ENCODE measurements around the gene ZNF813.
"Not testable (repeated sequence)": the region's sequence is repeated elsewhere in the genome, so short reads cannot be mapped to it uniquely, and the experiment has no call there.

The ZNF813 gene

DNA sequence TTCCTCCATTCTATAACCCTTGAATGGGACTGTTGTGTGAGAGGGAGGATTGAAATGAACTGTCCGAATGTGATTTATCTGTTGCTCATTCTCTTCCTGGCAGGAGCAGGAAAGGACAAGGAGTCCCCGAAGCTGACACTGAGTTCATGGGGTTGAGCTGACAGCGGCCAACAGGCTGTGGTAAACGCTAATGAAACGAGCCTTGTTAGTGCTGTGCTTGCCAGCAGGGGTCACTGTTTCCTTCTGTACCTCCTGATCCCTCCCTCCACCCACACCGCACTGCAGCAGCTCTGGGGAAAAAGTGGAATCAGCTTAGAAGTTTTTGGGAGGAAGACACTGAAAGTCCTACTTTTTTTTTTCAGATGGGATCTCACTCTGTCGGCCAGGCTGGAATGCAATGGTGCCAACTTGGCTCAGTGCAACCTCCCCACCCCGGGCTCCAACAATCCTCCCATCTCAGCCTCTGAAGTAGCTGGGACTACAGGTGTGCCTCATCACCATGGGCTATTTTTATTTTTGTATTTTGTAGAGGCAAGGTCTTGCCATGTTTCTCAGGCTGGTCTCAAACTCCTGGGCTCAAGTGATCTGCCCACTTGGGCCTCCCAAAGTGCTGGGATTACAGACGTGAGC, 42.5 kb upstream of the ZNF813 start:
- Histone ChIP-seq H4K20me1 (ENCODE audit: insufficient read depth, low read length) (no peaks in the 10 kb centered on the region), H3K4me1 (ENCODE audit: low read length) (no peaks in the 10 kb centered on the region), H3K4me2 (ENCODE audit: low read length) (no peak overlapping the region), H3K4me3 (ENCODE audit: low read length) (no peak overlapping the region), H3K36me3 (replicated peaks; ENCODE audit: low read depth, low read length) (peaks cover 3% of the 10 kb centered on the region), H3K9me3 (ENCODE audit: insufficient read depth, low read length) (no peaks in the 10 kb centered on the region), H3K79me2 (ENCODE audit: low read length) (no peaks in the 10 kb centered on the region), H3K27ac (ENCODE audit: low read length) (no peak overlapping the region), H3K9ac (ENCODE audit: low read length) (no peak overlapping the region), H2AFZ (ENCODE audit: low read depth, low read length) (no peak overlapping the region), H3K27me3 (ENCODE audit: low read depth, low read length) (no peaks in the 10 kb centered on the region)
- TF ChIP-seq, protein P1, sequence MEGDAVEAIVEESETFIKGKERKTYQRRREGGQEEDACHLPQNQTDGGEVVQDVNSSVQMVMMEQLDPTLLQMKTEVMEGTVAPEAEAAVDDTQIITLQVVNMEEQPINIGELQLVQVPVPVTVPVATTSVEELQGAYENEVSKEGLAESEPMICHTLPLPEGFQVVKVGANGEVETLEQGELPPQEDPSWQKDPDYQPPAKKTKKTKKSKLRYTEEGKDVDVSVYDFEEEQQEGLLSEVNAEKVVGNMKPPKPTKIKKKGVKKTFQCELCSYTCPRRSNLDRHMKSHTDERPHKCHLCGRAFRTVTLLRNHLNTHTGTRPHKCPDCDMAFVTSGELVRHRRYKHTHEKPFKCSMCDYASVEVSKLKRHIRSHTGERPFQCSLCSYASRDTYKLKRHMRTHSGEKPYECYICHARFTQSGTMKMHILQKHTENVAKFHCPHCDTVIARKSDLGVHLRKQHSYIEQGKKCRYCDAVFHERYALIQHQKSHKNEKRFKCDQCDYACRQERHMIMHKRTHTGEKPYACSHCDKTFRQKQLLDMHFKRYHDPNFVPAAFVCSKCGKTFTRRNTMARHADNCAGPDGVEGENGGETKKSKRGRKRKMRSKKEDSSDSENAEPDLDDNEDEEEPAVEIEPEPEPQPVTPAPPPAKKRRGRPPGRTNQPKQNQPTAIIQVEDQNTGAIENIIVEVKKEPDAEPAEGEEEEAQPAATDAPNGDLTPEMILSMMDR (IDR thresholded peaks at IDR 0.05; ENCODE audit: low read depth, low read length) = peak; percentile 57
- no peak for TF ChIP-seq EZH2phosphoT487 (IDR thresholded peaks at IDR 0.05; ENCODE audit: low read depth)

DNA sequence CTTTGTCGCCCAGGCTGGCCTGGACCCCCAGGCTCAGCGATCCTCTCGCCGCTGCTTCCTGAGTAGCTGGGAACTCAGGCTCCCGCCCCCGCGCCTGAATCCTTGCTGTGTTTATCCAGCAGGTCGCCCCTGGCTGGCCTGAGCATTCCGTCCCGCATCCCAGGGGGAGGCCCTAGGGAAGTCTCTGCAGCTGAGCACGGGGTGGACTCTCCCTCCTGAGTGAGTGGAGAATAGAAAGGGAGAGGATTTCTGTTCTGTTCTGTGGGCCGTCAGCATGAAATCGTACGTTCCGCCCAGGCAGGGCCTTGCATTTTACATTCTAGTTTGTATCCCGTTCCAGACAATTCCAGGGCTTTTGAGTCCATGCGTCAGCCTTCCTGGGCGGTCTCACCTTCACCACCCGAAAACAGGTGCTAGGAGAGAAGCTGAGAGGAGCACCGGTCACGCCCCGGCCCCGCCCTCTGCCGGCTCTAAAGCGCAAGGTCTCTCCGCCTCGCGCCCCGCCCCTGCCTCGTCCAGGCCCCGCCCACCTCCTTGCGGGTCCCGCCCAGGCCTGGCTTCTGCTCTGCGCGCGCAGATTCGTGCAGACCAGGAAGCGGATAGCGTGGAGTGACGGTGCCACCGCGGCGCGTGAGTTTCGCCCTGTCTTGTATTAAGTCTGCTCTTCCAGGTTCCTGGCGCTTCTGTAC, 36.0 kb upstream of the ZNF813 start, which contains the start of gene ZNF761:
Gene ZNF761 (plus strand): TSS at position 586 of the 689 bp plus-strand sequence. CDS start 15,285 bp downstream, outside the sequence.
- Histone ChIP-seq H3K79me2 (ENCODE audit: low read length) (peaks cover 37% of the 10 kb centered on the region), H3K9me3 (ENCODE audit: insufficient read depth, low read length) (peaks cover 11% of the 10 kb centered on the region), H2AFZ (ENCODE audit: low read depth, low read length) (peak within 1 kb of the TSS; percentile 22; the same call in 1 of the 2 replicates), H3K27ac (ENCODE audit: low read length) (peak within 1 kb of the TSS; percentile 12; the same call in 1 of the 2 replicates), H3K27me3 (ENCODE audit: low read depth, low read length) (no peaks in the 10 kb centered on the region), H3K4me2 (ENCODE audit: low read length) (peak within 1 kb of the TSS; percentile 68), H3K4me3 (ENCODE audit: low read length) (peak within 1 kb of the TSS; percentile 93), H3K9ac (ENCODE audit: low read length) (peak within 1 kb of the TSS; percentile 88), H3K4me1 (ENCODE audit: low read length) (no peaks in the 10 kb centered on the region), H3K36me3 (replicated peaks; ENCODE audit: low read depth, low read length) (peaks cover 32% of the 10 kb centered on the region), H4K20me1 (ENCODE audit: insufficient read depth, low read length) (no peaks in the 10 kb centered on the region)
- TF ChIP-seq, protein P1 (IDR thresholded peaks at IDR 0.05; ENCODE audit: low read depth, low read length) = peak; percentile 14; the same call in 1 of the 2 replicates
- no peak for TF ChIP-seq EZH2phosphoT487 (IDR thresholded peaks at IDR 0.05; ENCODE audit: low read depth)

- Histone ChIP-seq H3K4me1 (ENCODE audit: low read length) (no peaks in the 10 kb centered on the region), H3K79me2 (ENCODE audit: low read length) (peaks cover 41% of the 10 kb centered on the region), H3K27me3 (ENCODE audit: low read depth, low read length) (no peaks in the 10 kb centered on the region), H3K27ac (ENCODE audit: low read length) (peak overlapping the region; percentile 12; the same call in 1 of the 2 replicates), H4K20me1 (ENCODE audit: insufficient read depth, low read length) (no peaks in the 10 kb centered on the region), H3K4me2 (ENCODE audit: low read length) (peak overlapping the region; percentile 68), H3K4me3 (ENCODE audit: low read length) (peak overlapping the region; percentile 93), H3K36me3 (replicated peaks; ENCODE audit: low read depth, low read length) (peaks cover 39% of the 10 kb centered on the region), H3K9me3 (ENCODE audit: insufficient read depth, low read length) (peaks cover 14% of the 10 kb centered on the region), H3K9ac (ENCODE audit: low read length) (peak overlapping the region; percentile 88), H2AFZ (ENCODE audit: low read depth, low read length) (peak overlapping the region; percentile 22; the same call in 1 of the 2 replicates)
- TF ChIP-seq, protein P1 (IDR thresholded peaks at IDR 0.05; ENCODE audit: low read depth, low read length) = no peak
- no peak for TF ChIP-seq EZH2phosphoT487 (IDR thresholded peaks at IDR 0.05; ENCODE audit: low read depth)
Measured at GRCh38 chr19:53432088-53432661, 35.4 kb upstream of the ZNF813 start.

DNA sequence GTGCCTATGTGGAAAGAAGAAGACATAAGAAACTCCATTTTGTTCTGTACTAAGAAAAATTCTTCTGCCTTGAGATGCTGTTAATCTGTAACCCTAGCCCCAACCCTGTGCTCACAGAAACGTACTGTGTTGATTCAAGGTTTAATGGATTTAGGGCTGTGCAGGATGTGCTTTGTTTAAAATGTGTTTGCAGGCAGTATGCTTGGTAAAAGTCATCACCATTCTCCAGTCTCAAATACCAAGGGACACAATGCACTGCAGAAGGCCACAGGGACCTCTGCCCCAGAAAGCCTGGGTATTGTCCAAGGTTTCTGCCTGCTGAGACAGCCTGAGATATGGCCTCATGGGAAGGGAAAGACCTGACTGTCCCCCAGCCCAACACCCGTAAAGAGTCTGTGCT, 23.7 kb upstream of the ZNF813 start:
- not testable (repeated sequence) for H3K27ac ChIP-seq (ENCODE audit: low read length); H3K27me3 ChIP-seq (ENCODE audit: low read depth, low read length); H3K4me3 ChIP-seq (ENCODE audit: low read length); H3K4me2 ChIP-seq (ENCODE audit: low read length); H3K9ac ChIP-seq (ENCODE audit: low read length); H3K4me1 ChIP-seq (ENCODE audit: low read length); H2AFZ ChIP-seq (ENCODE audit: low read depth, low read length); H4K20me1 ChIP-seq (ENCODE audit: insufficient read depth, low read length); H3K79me2 ChIP-seq (ENCODE audit: low read length)
- peaks cover 54% of the 10 kb centered on the region for H3K36me3 ChIP-seq (replicated peaks; ENCODE audit: low read depth, low read length)
- H3K9me3 ChIP-seq (ENCODE audit: insufficient read depth, low read length) = peaks cover 19% of the 10 kb centered on the region; the same call in 1 of the 2 replicates

- not testable (repeated sequence) for H3K27ac ChIP-seq (ENCODE audit: low read length); H3K9ac ChIP-seq (ENCODE audit: low read length); H3K4me3 ChIP-seq (ENCODE audit: low read length); H3K79me2 ChIP-seq (ENCODE audit: low read length); H4K20me1 ChIP-seq (ENCODE audit: insufficient read depth, low read length); H3K27me3 ChIP-seq (ENCODE audit: low read depth, low read length); H2AFZ ChIP-seq (ENCODE audit: low read depth, low read length); H3K4me2 ChIP-seq (ENCODE audit: low read length); H3K4me1 ChIP-seq (ENCODE audit: low read length)
- peaks cover 62% of the 10 kb centered on the region for H3K36me3 ChIP-seq (replicated peaks; ENCODE audit: low read depth, low read length)
- H3K9me3 ChIP-seq (ENCODE audit: insufficient read depth, low read length) = peaks cover 15% of the 10 kb centered on the region
Measured at GRCh38 chr19:53447196-53447595, 20.3 kb upstream of the ZNF813 start.
